OCI-LY7 (cell line): ENCODE data around the gene TIMMDC1. TPM values are rescaled to one million over a fixed set of nuclear protein-coding genes. Genes with fewer than 3 reads are reported as not detected.

Experiments used
- BruUV-seq: library from RNA; stranded (reverse); fragments of 400-500 nt; replicated peaks from 2 replicates; lab custom pipeline; 2021; lab: Mats Ljungman, UMichigan
- CTCF ChIA-PET: fragments of 300-600 bp; sonication (Branson Sonifier 250); formaldehyde crosslinking; loops from one replicate; lab custom pipeline; 2022; ENCODE audit warnings: antibody characterized with exemption; ENCODE audit not compliant: unreplicated experiment; lab: Charles Lee
- POLR2A ChIA-PET: fragments of 300-600 bp; sonication (Branson Sonifier 250); formaldehyde crosslinking; loops from one replicate; lab custom pipeline; 2022; ENCODE audit warnings: antibody characterized with exemption; lab: Charles Lee
- DNase-seq: peaks from one replicate; pipeline ENCODE4 v3.0.0-alpha.2; 2015; ENCODE audit warnings: low spot score
- H2AFZ ChIP-seq: fragments of 200-600 bp; sonication (generic), shearing (Covaris generic); 2 replicates; pipeline ENCODE4 v1.6.1; 2014; ENCODE audit warnings: mild to moderate bottlenecking, antibody characterized with exemption, low read length, moderate library complexity
- H3K27ac ChIP-seq: fragments of 200-600 bp; sonication (generic); 2 replicates; pipeline ENCODE4 v1.5.1; 2014; ENCODE audit warnings: mixed run types, low read depth, mild to moderate bottlenecking, moderate library complexity, low read length, inconsistent platforms; ENCODE audit not compliant: poor library complexity, severe bottlenecking
- H3K36me3 ChIP-seq: fragments of 200-600 bp; sonication (generic); 2 replicates; pipeline ENCODE4 v1.6.1; 2014; ENCODE audit warnings: mild to moderate bottlenecking, antibody characterized with exemption, low read length, moderate library complexity, mixed read lengths; ENCODE audit not compliant: insufficient read depth
- H3K4me1 ChIP-seq: fragments of 200-600 bp; sonication (generic); 2 replicates; pipeline ENCODE4 v1.5.1; 2014; ENCODE audit warnings: mild to moderate bottlenecking, low read length; ENCODE audit not compliant: insufficient read depth, poor library complexity, severe bottlenecking
- H3K4me2 ChIP-seq: fragments of 200-600 bp; sonication (generic); 2 replicates; pipeline ENCODE4 v1.6.1; 2014; ENCODE audit warnings: mild to moderate bottlenecking, low read length
- H3K4me3 ChIP-seq: fragments of 200-600 bp; sonication (generic); 2 replicates; pipeline ENCODE4 v1.5.1; 2014; ENCODE audit warnings: mild to moderate bottlenecking, low read depth, low read length; ENCODE audit not compliant: poor library complexity, severe bottlenecking
- H3K79me2 ChIP-seq: fragments of 200-600 bp; sonication (generic); 2 replicates; pipeline ENCODE4 v1.6.1; 2016; ENCODE audit warnings: low read depth, mild to moderate bottlenecking, low read length, moderate library complexity, mixed read lengths; ENCODE audit not compliant: insufficient read depth
- H3K9me2 ChIP-seq: fragments of 200-600 bp; sonication (generic); 2 replicates; pipeline ENCODE4 v1.6.1; 2016; ENCODE audit warnings: mild to moderate bottlenecking, low read length, mixed read lengths; ENCODE audit not compliant: insufficient read depth
- H3K9me3 ChIP-seq: fragments of 200-600 bp; sonication (generic); 2 replicates; pipeline ENCODE4 v1.6.1; 2014; ENCODE audit warnings: mild to moderate bottlenecking, mixed run types, low read length, mixed read lengths
- H4K20me1 ChIP-seq: fragments of 200-600 bp; sonication (generic); 2 replicates; pipeline ENCODE4 v1.6.1; 2014; ENCODE audit warnings: mild to moderate bottlenecking, antibody characterized with exemption, low read length, moderate library complexity, mixed read lengths; ENCODE audit not compliant: insufficient read depth
- EZH2phosphoT487 ChIP-seq: fragments of 200-600 bp; sonication (generic); IDR thresholded peaks from 2 replicates; pipeline ENCODE4 v1.6.1; 2018; ENCODE audit warnings: low read depth, borderline replicate concordance, mild to moderate bottlenecking, mixed run types, antibody characterized with exemption, low read length, moderate library complexity, mixed read lengths
- intact Hi-C: fragments of 100-400 bp; cut with micrococcal nuclease; formaldehyde crosslinking; loops from one replicate; pipeline ENCODE4 v1.10.0; 2022; ENCODE audit not compliant: unreplicated experiment
- total RNA-seq, 2 experiments: library from RNA; depleted of rRNA in 1 of 2; stranded (reverse); fragments of >200 nt in 1 of 2; shearing (Covaris generic) in 1 of 2; gene quantifications; 2 replicates each; pipeline ENCODE4 v1.2.3, GENCODE V29; 2014 to 2022
- TF ChIP-seq, protein P1 (sequence below): fragments of 200-600 bp; sonication (generic); conservative IDR thresholded peaks from 2 replicates; pipeline ENCODE4 v1.5.1; 2014; ENCODE audit warnings: mild to moderate bottlenecking, antibody characterized with exemption, low read length, moderate library complexity, mixed read lengths

TIMMDC1 gene
- total RNA-seq, 2 experiments from 2014 or later: 61.0 to 92.9 TPM

GRCh38 chr3:119506631-119507030, 8.3 kb downstream of the TIMMDC1 start:
- ChIA-PET POLR2A (interaction anchor here (1.2 kb wide), 1 partner anchor 8 kb away, joined by 4 read pairs; the partner anchor contains the start of gene TIMMDC1), CTCF (no interaction called here)
- Histone ChIP-seq H4K20me1 (no peaks in the 10 kb centered on the region), H3K27ac (no peak overlapping the region), H3K9me2 (no peaks in the 10 kb centered on the region), H2AFZ (no peak overlapping the region), H3K4me1 (no peaks in the 10 kb centered on the region), H3K36me3 (peaks cover 86% of the 10 kb centered on the region), H3K4me3 (no peak overlapping the region), H3K79me2 (peaks cover 8% of the 10 kb centered on the region; the same call in 1 of the 2 replicates), H3K9me3 (no peaks in the 10 kb centered on the region), H3K4me2 (no peak overlapping the region)
- TF ChIP-seq, protein P1, sequence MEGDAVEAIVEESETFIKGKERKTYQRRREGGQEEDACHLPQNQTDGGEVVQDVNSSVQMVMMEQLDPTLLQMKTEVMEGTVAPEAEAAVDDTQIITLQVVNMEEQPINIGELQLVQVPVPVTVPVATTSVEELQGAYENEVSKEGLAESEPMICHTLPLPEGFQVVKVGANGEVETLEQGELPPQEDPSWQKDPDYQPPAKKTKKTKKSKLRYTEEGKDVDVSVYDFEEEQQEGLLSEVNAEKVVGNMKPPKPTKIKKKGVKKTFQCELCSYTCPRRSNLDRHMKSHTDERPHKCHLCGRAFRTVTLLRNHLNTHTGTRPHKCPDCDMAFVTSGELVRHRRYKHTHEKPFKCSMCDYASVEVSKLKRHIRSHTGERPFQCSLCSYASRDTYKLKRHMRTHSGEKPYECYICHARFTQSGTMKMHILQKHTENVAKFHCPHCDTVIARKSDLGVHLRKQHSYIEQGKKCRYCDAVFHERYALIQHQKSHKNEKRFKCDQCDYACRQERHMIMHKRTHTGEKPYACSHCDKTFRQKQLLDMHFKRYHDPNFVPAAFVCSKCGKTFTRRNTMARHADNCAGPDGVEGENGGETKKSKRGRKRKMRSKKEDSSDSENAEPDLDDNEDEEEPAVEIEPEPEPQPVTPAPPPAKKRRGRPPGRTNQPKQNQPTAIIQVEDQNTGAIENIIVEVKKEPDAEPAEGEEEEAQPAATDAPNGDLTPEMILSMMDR: no peak
- no peak for TF ChIP-seq EZH2phosphoT487
- no TSS peak for BruUV-seq
- intact Hi-C loops: no loop called here
- DNase-seq: no peak

- H3K9me3 ChIP-seq: no peaks in the 10 kb centered on the region
- no peaks in the 10 kb centered on the region for H4K20me1 ChIP-seq
- no peak for TF ChIP-seq EZH2phosphoT487
- TF ChIP-seq, protein P1: no peak
- ChIA-PET CTCF (no interaction called here), POLR2A (interaction anchor here (1.2 kb wide), 1 partner anchor 9 kb away, joined by 4 read pairs; the partner anchor contains the start of gene TIMMDC1)
- BruUV-seq: no TSS peak
- no peak overlapping the region for H3K4me2 ChIP-seq
- H2AFZ ChIP-seq: no peak overlapping the region
- H3K36me3 ChIP-seq: peaks cover 85% of the 10 kb centered on the region
- no peak overlapping the region for H3K27ac ChIP-seq
- no peaks in the 10 kb centered on the region for H3K9me2 ChIP-seq
- H3K79me2 ChIP-seq: 0 out of 2 replicates have a peak, but pooled peaks cover 4% of the 10 kb centered on the region
- H3K4me1 ChIP-seq: no peaks in the 10 kb centered on the region
- DNase-seq: no peak
- H3K4me3 ChIP-seq: no peak overlapping the region
- intact Hi-C loops: no loop called here
Measured at GRCh38 chr3:119507404-119507803, 9.1 kb downstream of the TIMMDC1 start.

DNA sequence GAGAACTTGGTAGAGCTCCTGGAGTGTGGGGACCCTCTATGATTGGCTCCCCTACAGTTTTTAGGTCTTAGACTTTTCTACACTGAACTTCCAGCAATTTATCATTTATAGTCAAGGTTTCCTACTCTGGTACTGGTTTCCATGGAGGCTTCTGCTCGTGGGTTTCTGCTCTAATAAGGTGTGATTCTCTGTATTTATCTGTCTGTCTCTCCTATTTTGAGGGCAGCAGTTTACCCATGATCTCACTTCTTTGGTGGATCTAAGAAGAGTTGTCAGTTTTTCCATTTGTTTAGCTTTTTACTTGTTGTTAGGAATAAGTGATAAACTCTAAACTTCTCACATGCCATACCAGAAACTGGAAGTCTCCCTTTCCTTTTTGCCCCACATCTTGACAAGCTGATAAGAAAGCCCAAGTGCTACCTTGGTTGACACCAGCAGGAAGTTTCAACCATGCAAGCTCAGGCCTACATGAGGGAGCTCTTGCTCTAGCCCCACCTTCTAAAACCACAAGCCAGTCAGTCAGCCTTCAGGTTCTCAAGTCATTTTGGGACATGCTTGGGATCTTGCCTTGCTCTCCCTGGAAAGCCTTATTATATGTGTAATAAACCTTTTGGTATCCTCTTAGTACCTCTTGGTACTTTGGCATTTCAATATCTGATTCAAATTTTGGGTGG, 10.0 kb downstream of the TIMMDC1 start:
- no peaks in the 10 kb centered on the region for H3K9me2 ChIP-seq
- H3K4me1 ChIP-seq: no peaks in the 10 kb centered on the region
- H3K4me3 ChIP-seq: no peak overlapping the region
- CTCF ChIA-PET: no interaction called here
- no peaks in the 10 kb centered on the region for H3K9me3 ChIP-seq
- intact Hi-C loops: no loop called here
- no peak for TF ChIP-seq EZH2phosphoT487
- TF ChIP-seq, protein P1: no peak
- POLR2A ChIA-PET: no interaction called here
- no peak overlapping the region for H2AFZ ChIP-seq
- no peak overlapping the region for H3K27ac ChIP-seq
- no peak overlapping the region for H3K4me2 ChIP-seq
- no peaks in the 10 kb centered on the region for H3K79me2 ChIP-seq
- H4K20me1 ChIP-seq: no peaks in the 10 kb centered on the region
- H3K36me3 ChIP-seq: peaks cover 84% of the 10 kb centered on the region
- DNase-seq: no peak
- no TSS peak for BruUV-seq
